Measurements from ENCODE around the gene SBF1.

DNA sequence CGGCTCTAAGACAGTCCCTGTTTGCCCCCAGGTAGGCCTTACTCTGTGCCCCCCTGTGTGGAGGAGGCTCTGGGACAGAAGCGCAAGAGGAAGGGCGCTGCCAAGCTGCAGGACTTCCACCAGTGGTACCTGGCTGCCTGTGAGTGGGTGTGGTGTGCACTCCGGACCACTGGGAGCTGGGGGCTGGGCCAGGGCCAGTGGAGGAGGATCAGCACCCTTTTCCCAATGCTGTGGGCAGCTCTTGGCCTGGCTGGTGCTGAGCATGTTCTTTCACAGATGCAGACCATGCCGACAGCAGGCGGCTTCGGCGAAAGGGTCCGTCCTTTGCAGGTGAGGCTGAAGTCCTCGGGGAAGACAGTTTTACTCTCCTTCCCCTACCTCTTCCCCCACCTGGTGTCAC lies 46.9 kb upstream of the SBF1 start:
- TF ChIP-seq POLR2A (IDR thresholded peaks at IDR 0.05) = no peak
- TF ChIP-seq, protein P1, sequence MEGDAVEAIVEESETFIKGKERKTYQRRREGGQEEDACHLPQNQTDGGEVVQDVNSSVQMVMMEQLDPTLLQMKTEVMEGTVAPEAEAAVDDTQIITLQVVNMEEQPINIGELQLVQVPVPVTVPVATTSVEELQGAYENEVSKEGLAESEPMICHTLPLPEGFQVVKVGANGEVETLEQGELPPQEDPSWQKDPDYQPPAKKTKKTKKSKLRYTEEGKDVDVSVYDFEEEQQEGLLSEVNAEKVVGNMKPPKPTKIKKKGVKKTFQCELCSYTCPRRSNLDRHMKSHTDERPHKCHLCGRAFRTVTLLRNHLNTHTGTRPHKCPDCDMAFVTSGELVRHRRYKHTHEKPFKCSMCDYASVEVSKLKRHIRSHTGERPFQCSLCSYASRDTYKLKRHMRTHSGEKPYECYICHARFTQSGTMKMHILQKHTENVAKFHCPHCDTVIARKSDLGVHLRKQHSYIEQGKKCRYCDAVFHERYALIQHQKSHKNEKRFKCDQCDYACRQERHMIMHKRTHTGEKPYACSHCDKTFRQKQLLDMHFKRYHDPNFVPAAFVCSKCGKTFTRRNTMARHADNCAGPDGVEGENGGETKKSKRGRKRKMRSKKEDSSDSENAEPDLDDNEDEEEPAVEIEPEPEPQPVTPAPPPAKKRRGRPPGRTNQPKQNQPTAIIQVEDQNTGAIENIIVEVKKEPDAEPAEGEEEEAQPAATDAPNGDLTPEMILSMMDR (IDR thresholded peaks at IDR 0.05) = no peak

Data from transverse colon (tissue), 3 donors.